CD4-positive, CD25-positive, alpha-beta regulatory T cell (primary cell): ENCODE data around the gene ZNF358. TPM values are rescaled to one million over a fixed set of nuclear protein-coding genes. Genes with fewer than 3 reads are reported as not detected.

Experiments
- ATAC-seq, 2 donors: fragments of 150-1000 bp; cut with Tn5 transposase; one replicate each; pipeline ENCODE4 v1.10.0; 2021; ENCODE audit warnings: low read depth in 2 of 2, moderate number of reproducible peaks in 2 of 2, moderate library complexity in 1 of 2
- DNase-seq, 3 donors: peaks; one replicate each; pipeline versions ENCODE4 v3.0.0 to v3.0.0-alpha.2; 2012 to 2022; ENCODE audit warnings: mixed read lengths in 1 of 3
- H3K27ac ChIP-seq: one replicate; pipeline ENCODE4 v1.7.0; 2013; ENCODE audit warnings: mild to moderate bottlenecking, low read length; ENCODE audit not compliant: insufficient read depth, poor library complexity, severe bottlenecking
- H3K27me3 ChIP-seq: one replicate; pipeline ENCODE4 v1.7.0; 2013; ENCODE audit warnings: low read length; ENCODE audit not compliant: control insufficient read depth, insufficient read depth
- H3K36me3 ChIP-seq: one replicate; pipeline ENCODE4 v1.7.0; 2013; ENCODE audit warnings: mild to moderate bottlenecking, low read length, moderate library complexity; ENCODE audit not compliant: control insufficient read depth, insufficient read depth
- H3K4me1 ChIP-seq: 2 replicates; pipeline ENCODE4 v1.7.0; 2013; ENCODE audit warnings: mild to moderate bottlenecking, low read length; ENCODE audit not compliant: insufficient read depth, control insufficient read depth, poor library complexity, severe bottlenecking
- H3K4me3 ChIP-seq: one replicate; pipeline ENCODE4 v1.7.0; 2013; ENCODE audit warnings: low read depth, mild to moderate bottlenecking, low read length, moderate library complexity
- H3K9me3 ChIP-seq, 2 experiments: 1 replicate in 1 of 2; 2 replicates in 1 of 2; pipeline ENCODE4 v1.7.0; 2013; ENCODE audit warnings: low read length in 2 of 2, mild to moderate bottlenecking in 1 of 2, moderate library complexity in 1 of 2; ENCODE audit not compliant: control insufficient read depth in 2 of 2
- H3K27ac Mint-ChIP-seq, 3 donors: one replicate each; pipeline ENCODE4 v1.8.0; 2020 to 2022; ENCODE audit warnings: mild to moderate bottlenecking in 3 of 3, mixed read lengths in 3 of 3, moderate library complexity in 2 of 3
- H3K27me3 Mint-ChIP-seq: one replicate; pipeline ENCODE4 v1.8.0; 2022; ENCODE audit warnings: mild to moderate bottlenecking, mixed read lengths
- H3K36me3 Mint-ChIP-seq: one replicate; pipeline ENCODE4 v1.8.0; 2020; ENCODE audit warnings: mixed read lengths
- H3K4me1 Mint-ChIP-seq, 4 donors: one replicate each; pipeline ENCODE4 v1.8.0; 2020 to 2022; ENCODE audit warnings: mixed read lengths in 4 of 4, mild to moderate bottlenecking in 1 of 4
- H3K4me3 Mint-ChIP-seq, 4 donors: one replicate each; pipeline ENCODE4 v1.8.0; 2020 to 2022; ENCODE audit warnings: mild to moderate bottlenecking in 4 of 4, mixed read lengths in 4 of 4, moderate library complexity in 3 of 4
- H3K9me3 Mint-ChIP-seq, 7 donors: one replicate each; pipeline ENCODE4 v1.8.0; 2020 to 2022; ENCODE audit warnings: mixed read lengths in 7 of 7, mild to moderate bottlenecking in 3 of 7, moderate library complexity in 2 of 7
- polyA plus RNA-seq, 4 donors: library from polyadenylated mRNA; unstranded; fragments of 300-500 nt; fragmentation: Illumina TruSeq; gene quantifications; one replicate each; pipeline ENCODE4 v1.2.3, GENCODE V29; 2021
- total RNA-seq: library from RNA; stranded (reverse); gene quantifications from one replicate; pipeline ENCODE4 v1.2.3, GENCODE V29; 2022

Gene ZNF358
- total and polyA plus RNA-seq, 5 donors from 2014 or later: 0.11 to 0.30 (median 0.22) TPM; not detected in 1

- Histone ChIP-seq H3K36me3 (no peaks in the 10 kb centered on the region), H3K4me3 (no peak overlapping the region), H3K27ac (no peak overlapping the region), H3K4me1 (peaks cover 6% of the 10 kb centered on the region), H3K9me3 (no peaks in the 10 kb centered on the region), H3K27me3 (no peaks in the 10 kb centered on the region)
- Mint-ChIP-seq H3K4me3 (peak overlapping the region in 2 of 4 donors; percentile 29 to 72), H3K27me3 (peaks cover 25% of the 10 kb centered on the region), H3K27ac (peak overlapping the region in 1 of 3 donors; percentile 6), H3K4me1 (peaks cover 6 to 10% (median 8%) of the 10 kb centered on the region in 4 donors), H3K36me3 (no peaks in the 10 kb centered on the region), H3K9me3 (peaks cover 0 to 2% (median 0%) of the 10 kb centered on the region in 7 donors)
- DNase-seq (no peak), ATAC-seq (no peak)
These were observed 23.3 kb upstream of the ZNF358 start for GRCh38 chr19:7492558-7492957.

GRCh38 chr19:7494416-7495098 lies 21.3 kb upstream of the ZNF358 start:
- H3K27ac Mint-ChIP-seq: no peak overlapping the region
- Histone ChIP-seq H3K4me1 (peaks cover under 1% of the 10 kb centered on the region), H3K36me3 (no peaks in the 10 kb centered on the region), H3K27me3 (no peaks in the 10 kb centered on the region), H3K9me3 (no peaks in the 10 kb centered on the region), H3K4me3 (no peak overlapping the region), H3K27ac (no peak overlapping the region)
- peak overlapping the region in 1 of 4 donors; percentile 15 for H3K4me3 Mint-ChIP-seq
- ATAC-seq (no peak), DNase-seq (no peak)
- H3K36me3 Mint-ChIP-seq: no peaks in the 10 kb centered on the region
- H3K9me3 Mint-ChIP-seq: peaks cover 0 to 3% (median 0%) of the 10 kb centered on the region in 7 donors
- peaks cover under 1 to 7% (median 5%) of the 10 kb centered on the region in 4 donors for H3K4me1 Mint-ChIP-seq
- H3K27me3 Mint-ChIP-seq: peaks cover 35% of the 10 kb centered on the region

- Mint-ChIP-seq H3K36me3 (no peaks in the 10 kb centered on the region), H3K4me3 (no peak overlapping the region), H3K27ac (no peak overlapping the region), H3K9me3 (peaks cover 0 to 3% (median 0%) of the 10 kb centered on the region in 7 donors), H3K27me3 (peaks cover 47% of the 10 kb centered on the region), H3K4me1 (peaks cover 0 to 6% (median 3%) of the 10 kb centered on the region in 4 donors)
- Histone ChIP-seq H3K9me3 (no peaks in the 10 kb centered on the region), H3K4me3 (no peak overlapping the region), H3K4me1 (peaks cover 4% of the 10 kb centered on the region), H3K27me3 (no peaks in the 10 kb centered on the region), H3K36me3 (no peaks in the 10 kb centered on the region), H3K27ac (no peak overlapping the region)
- DNase-seq: no peak
- ATAC-seq: no peak
These were observed 18.6 kb upstream of the ZNF358 start for GRCh38 chr19:7497292-7497691.

GRCh38 chr19:7500811-7501450 lies 15.0 kb upstream of the ZNF358 start:
- H3K4me1 ChIP-seq: peaks cover 12% of the 10 kb centered on the region
- ATAC-seq (no peak), DNase-seq (peak in 1 of 3 donors; percentile 57)
- no peak overlapping the region for H3K4me3 ChIP-seq
- no peaks in the 10 kb centered on the region for H3K9me3 ChIP-seq
- no peaks in the 10 kb centered on the region for H3K36me3 ChIP-seq
- Mint-ChIP-seq H3K4me3 (no peak overlapping the region), H3K4me1 (peaks cover 0 to 13% (median 8%) of the 10 kb centered on the region in 4 donors), H3K9me3 (peaks cover 0 to 3% (median 0%) of the 10 kb centered on the region in 7 donors), H3K27me3 (peaks cover 57% of the 10 kb centered on the region), H3K27ac (no peak overlapping the region), H3K36me3 (no peaks in the 10 kb centered on the region)
- H3K27ac ChIP-seq: no peak overlapping the region
- peaks cover 5% of the 10 kb centered on the region for H3K27me3 ChIP-seq

GRCh38 chr19:7502552-7502951 lies 13.4 kb upstream of the ZNF358 start:
- Histone ChIP-seq H3K36me3 (no peaks in the 10 kb centered on the region), H3K9me3 (no peaks in the 10 kb centered on the region), H3K27ac (no peak overlapping the region), H3K4me3 (no peak overlapping the region), H3K4me1 (peaks cover 12% of the 10 kb centered on the region), H3K27me3 (peaks cover 5% of the 10 kb centered on the region)
- no peak for DNase-seq
- no peaks in the 10 kb centered on the region for H3K36me3 Mint-ChIP-seq
- peaks cover 0 to 19% (median 8%) of the 10 kb centered on the region in 4 donors for H3K4me1 Mint-ChIP-seq
- no peak overlapping the region for H3K27ac Mint-ChIP-seq
- H3K4me3 Mint-ChIP-seq: no peak overlapping the region
- no peak for ATAC-seq
- peaks cover 0 to 4% (median 0%) of the 10 kb centered on the region in 7 donors for H3K9me3 Mint-ChIP-seq
- H3K27me3 Mint-ChIP-seq: peaks cover 59% of the 10 kb centered on the region

- H3K4me1 ChIP-seq: peaks cover 12% of the 10 kb centered on the region
- ATAC-seq: no peak
- no peak for DNase-seq
- no peak overlapping the region for H3K27ac ChIP-seq
- no peaks in the 10 kb centered on the region for H3K9me3 ChIP-seq
- Mint-ChIP-seq H3K4me1 (peaks cover 0 to 19% (median 4%) of the 10 kb centered on the region in 4 donors), H3K9me3 (peaks cover 0 to 1% (median 0%) of the 10 kb centered on the region in 7 donors), H3K27me3 (peaks cover 60% of the 10 kb centered on the region), H3K27ac (no peak overlapping the region), H3K4me3 (no peak overlapping the region), H3K36me3 (no peaks in the 10 kb centered on the region)
- H3K27me3 ChIP-seq: peaks cover 5% of the 10 kb centered on the region
- no peak overlapping the region for H3K4me3 ChIP-seq
- H3K36me3 ChIP-seq: no peaks in the 10 kb centered on the region
These were observed 11.2 kb upstream of the ZNF358 start for GRCh38 chr19:7504684-7505083.

- Mint-ChIP-seq H3K9me3 (peaks cover 0 to 4% (median 0%) of the 10 kb centered on the region in 7 donors), H3K4me1 (peaks cover 0 to 19% (median 4%) of the 10 kb centered on the region in 4 donors), H3K4me3 (peak overlapping the region in 1 of 4 donors; percentile 47), H3K36me3 (no peaks in the 10 kb centered on the region), H3K27ac (no peak overlapping the region), H3K27me3 (peaks cover 56% of the 10 kb centered on the region)
- Histone ChIP-seq H3K4me3 (no peak overlapping the region), H3K9me3 (no peaks in the 10 kb centered on the region), H3K27ac (no peak overlapping the region), H3K4me1 (peaks cover 12% of the 10 kb centered on the region), H3K27me3 (peaks cover 5% of the 10 kb centered on the region), H3K36me3 (no peaks in the 10 kb centered on the region)
- no peak for DNase-seq
- ATAC-seq: no peak
These were observed 10.6 kb upstream of the ZNF358 start for GRCh38 chr19:7505288-7505681.
